Measurements from ENCODE around the gene DUOX1. TPM values are rescaled to one million over a fixed set of nuclear protein-coding genes. Genes with fewer than 3 reads are reported as not detected.
A peak's percentile ranks its signal among the peaks of the same experiment; 100 is the strongest.

The DUOX1 gene
- total RNA-seq, 1 donor from 2014 or later = 0.11 TPM

DNA sequence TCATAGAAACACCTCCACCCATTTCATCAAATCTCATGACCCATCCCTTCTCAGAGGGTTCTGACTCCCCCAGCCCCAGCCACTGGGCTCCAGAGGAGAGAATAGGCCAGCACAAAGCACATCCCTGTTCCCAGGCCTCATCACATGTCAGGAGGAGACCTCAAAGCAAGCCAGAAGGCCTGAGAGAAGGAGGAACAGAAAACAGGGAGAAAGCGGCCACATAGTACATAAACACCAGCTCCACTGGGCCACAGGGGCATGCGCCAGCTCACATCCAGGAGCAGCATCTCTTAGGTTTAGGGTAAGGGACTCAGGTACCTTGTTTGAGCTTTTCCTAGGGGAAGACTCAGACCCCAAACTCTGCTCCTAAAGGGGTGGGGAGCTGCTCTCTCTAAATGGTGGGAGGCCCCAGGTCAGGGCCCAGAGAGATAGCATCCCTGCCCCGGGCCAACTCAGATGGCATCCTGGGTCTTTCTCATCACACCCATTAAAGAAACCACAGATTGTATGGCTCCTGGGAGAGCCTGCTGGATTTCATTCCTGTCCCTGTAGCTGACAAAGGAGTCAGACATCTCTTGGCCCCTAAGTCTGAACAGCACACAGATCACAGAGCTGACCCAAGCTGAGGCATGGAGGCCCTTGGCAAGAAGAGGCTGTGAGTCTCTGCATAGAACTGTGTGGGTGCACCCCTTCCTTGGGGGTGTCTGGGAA, 55.4 kb downstream of the DUOX1 start:
- Mint-ChIP-seq H3K27me3 (no peaks in the 10 kb centered on the region), H3K36me3 (ENCODE audit: low read depth) (peaks cover 5% of the 10 kb centered on the region), H3K4me1 (peaks cover 16% of the 10 kb centered on the region), H3K27ac (peak overlapping the region; percentile 27), H3K9me3 (no peaks in the 10 kb centered on the region), H3K4me3 (peak overlapping the region; percentile 45)
- TF ChIP-seq CTCF (IDR thresholded peaks at IDR 0.05) = no peak
- intact Hi-C loops (cut with micrococcal nuclease) = no loop called here
- ChIA-PET POLR2A (interaction anchor here (0.5 to 2.5 kb wide), 4 partner anchors 13 to 19 kb away, joined by 3 to 8 read pairs (median 5); no protein-coding TSS in a partner anchor), CTCF (interaction anchor here (1.2 kb wide), 1 partner anchor 17 kb away, joined by 4 read pairs; no protein-coding TSS in a partner anchor)
- DNase-seq = no peak
- ATAC-seq (ENCODE audit: low read depth) = no peak

DNA sequence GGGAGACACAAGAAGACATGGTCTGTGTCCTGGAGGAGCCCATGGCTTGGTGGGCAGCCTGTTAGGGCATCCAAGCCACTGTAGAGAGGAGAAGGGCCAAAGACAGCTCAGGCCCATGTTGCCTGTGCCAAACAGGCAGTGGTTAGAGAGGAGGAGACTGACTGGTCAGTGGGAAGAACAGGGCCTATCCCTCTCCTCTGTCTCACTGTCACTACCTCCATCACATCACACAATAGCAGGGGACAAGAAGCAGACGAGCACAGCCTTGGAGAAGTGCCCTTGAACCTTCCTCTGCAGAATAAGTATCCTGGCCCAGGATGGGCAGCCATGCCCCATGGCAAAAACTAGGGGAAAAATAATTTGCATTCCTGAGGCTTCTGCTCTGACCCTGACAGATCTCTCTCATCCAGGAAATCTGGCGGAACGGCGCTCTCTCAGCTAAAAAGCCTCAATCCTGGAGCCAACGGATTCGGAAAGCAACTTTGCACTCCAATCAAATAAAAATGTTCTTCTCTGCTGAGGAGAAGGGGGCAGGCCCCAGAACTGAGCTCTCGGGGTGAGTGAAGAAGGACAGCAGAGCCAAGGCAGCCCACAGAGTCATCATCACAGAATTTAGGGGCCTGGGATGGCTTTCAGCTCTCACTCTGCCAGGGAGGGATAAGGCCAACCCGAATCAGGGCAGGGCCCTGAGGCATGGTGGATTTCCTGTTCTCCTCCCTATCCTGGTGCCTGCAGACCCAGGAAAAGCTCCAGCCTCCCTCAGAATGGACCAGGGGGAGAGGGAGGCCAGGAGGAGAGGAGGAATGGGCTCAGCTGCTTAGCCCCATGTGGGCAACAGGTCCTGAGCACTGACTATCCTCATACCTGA, 56.3 kb downstream of the DUOX1 start:
- no peak for TF ChIP-seq CTCF (IDR thresholded peaks at IDR 0.05)
- Mint-ChIP-seq H3K27me3 (no peaks in the 10 kb centered on the region), H3K4me1 (peaks cover 15% of the 10 kb centered on the region), H3K9me3 (no peaks in the 10 kb centered on the region), H3K36me3 (ENCODE audit: low read depth) (peaks cover 5% of the 10 kb centered on the region), H3K4me3 (peak overlapping the region; percentile 82), H3K27ac (peak overlapping the region; percentile 27)
- CTCF ChIA-PET = interaction anchor here (0.7 to 1.2 kb wide), 3 partner anchors 18 to 92 kb away, joined by 3 to 4 read pairs (median 4); no protein-coding TSS in a partner anchor
- intact Hi-C loops (cut with micrococcal nuclease) = no loop called here
- DNase-seq (no peak), ATAC-seq (ENCODE audit: low read depth) (no peak)
- POLR2A ChIA-PET = interaction anchor here (0.6 to 2.9 kb wide), 5 partner anchors 12 to 68 kb away, joined by 3 to 48 read pairs (median 7); no protein-coding TSS in a partner anchor

DNA sequence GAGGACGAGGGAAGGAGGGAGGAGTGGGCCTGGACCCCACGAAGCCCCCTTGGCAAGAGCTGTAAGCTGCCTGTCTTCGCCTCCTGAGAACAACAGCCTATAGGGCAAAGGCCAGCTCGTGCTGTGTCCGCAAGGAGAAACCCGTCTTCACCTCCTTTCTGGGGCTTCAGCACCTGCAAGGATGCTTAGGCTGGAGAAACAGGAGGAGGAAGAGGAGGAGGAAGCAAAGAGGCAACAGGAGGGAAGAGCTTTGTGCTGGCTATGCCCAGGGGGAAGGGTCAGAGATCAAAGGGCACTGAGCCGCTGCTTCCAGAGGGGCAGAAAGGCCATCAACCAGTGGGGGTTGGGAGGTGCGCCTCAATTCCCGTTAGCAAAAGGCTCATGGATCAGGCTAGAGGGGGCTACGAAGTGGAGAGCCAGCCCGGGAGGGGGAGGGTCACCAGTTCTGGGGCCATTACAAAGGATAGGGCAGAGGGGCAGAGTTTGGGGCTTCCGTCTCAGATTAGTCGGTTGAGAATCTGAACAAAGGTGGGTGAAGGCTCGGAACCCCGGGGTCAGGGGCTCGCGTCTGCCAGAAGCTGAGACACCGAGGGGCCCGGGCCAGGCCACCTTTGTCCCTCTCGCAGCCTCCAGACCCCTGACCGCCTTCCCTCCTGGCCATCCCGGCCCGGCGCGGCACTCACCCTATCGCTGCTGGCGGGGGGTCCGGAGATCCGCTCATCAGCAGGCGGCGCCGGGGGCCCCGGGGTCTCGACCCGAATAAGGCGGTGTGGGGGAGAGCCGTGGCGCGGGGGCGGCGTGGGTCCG, 57.2 kb downstream of the DUOX1 start:
- POLR2A ChIA-PET = interaction anchor here (1.2 to 2.9 kb wide), 6 partner anchors 11 to 69 kb away, joined by 3 to 48 read pairs (median 8); no protein-coding TSS in a partner anchor

DNA sequence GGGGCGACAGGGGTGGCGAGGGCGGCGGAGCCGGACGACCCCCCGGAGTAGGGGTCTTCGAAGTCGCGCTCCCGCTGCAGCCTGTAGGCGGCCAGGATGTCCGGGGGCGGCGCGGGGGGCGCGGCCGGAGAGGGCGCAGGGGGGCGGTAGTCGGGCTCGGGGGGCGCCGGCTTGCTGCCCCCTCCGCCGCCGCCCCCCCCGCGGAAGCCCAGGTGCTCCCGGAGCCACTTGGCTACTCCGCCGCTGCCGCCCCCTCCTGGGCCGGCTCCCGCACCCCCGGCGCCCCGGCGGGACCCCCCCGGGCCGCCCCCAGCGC, 57.7 kb downstream of the DUOX1 start:
- CTCF ChIA-PET = interaction anchor here (1.0 to 1.3 kb wide), 3 partner anchors 11 to 25 kb away, joined by 3 to 6 read pairs (median 4); no protein-coding TSS in a partner anchor
- Mint-ChIP-seq H3K4me1 (peaks cover 15% of the 10 kb centered on the region), H3K4me3 (peak overlapping the region; percentile 82), H3K9me3 (no peaks in the 10 kb centered on the region), H3K36me3 (ENCODE audit: low read depth) (peaks cover 5% of the 10 kb centered on the region), H3K27me3 (peaks cover 2% of the 10 kb centered on the region), H3K27ac (no peak overlapping the region)
- no peak for TF ChIP-seq CTCF (IDR thresholded peaks at IDR 0.05)
- intact Hi-C loops (cut with micrococcal nuclease) = no loop called here
- ATAC-seq (ENCODE audit: low read depth) (no peak), DNase-seq (no peak)
- POLR2A ChIA-PET = interaction anchor here (0.9 to 2.9 kb wide), 6 partner anchors 8 to 215 kb away, joined by 3 to 48 read pairs (median 6); a partner anchor contains a TSS

More for the DNA sequence above, 57.2 kb downstream of the DUOX1 start:
- peak overlapping the region; percentile 82 for H3K4me3 Mint-ChIP-seq
- H3K36me3 Mint-ChIP-seq (ENCODE audit: low read depth) = peaks cover 5% of the 10 kb centered on the region
- ATAC-seq (ENCODE audit: low read depth) = peak; percentile 12
- H3K27ac Mint-ChIP-seq = peak overlapping the region; percentile 41
- CTCF ChIA-PET = interaction anchor here (0.7 to 1.3 kb wide), 4 partner anchors 11 to 91 kb away, joined by 3 to 6 read pairs (median 4); no protein-coding TSS in a partner anchor
- H3K9me3 Mint-ChIP-seq = no peaks in the 10 kb centered on the region
- TF ChIP-seq CTCF (IDR thresholded peaks at IDR 0.05) = no peak
- intact Hi-C loops (cut with micrococcal nuclease) = no loop called here
- H3K4me1 Mint-ChIP-seq = peaks cover 15% of the 10 kb centered on the region
- peaks cover 2% of the 10 kb centered on the region for H3K27me3 Mint-ChIP-seq
- DNase-seq = no peak
